ENCODE data around the gene HMMR. TPM values are rescaled to one million over a fixed set of nuclear protein-coding genes. Genes with fewer than 3 reads are reported as not detected.

Gene HMMR
- total and polyA plus RNA-seq, 9 of the 15 experiments (the other 6 are each of a cell fraction or from before 2014, with no cell fraction given): 74.9 to 133 (median 90.8) TPM

DNA sequence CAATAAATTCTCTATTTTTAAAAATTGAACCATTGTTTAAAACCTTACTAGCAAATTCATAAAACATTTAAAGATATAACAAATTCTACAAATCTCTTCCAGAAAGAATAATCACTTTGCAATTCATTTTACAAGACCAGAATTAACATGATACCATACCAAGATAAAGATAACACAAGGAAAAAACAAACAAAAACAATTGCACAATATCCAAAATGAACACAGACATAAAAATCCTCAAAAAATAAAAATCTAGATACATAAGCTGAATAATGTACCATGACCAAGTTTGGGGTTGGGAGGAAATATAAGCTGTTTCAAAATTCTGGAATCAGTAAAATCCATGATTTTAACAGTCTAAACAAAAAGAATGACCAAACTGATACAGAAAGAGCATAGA, 11.9 kb upstream of the HMMR start (continued):
- TF ChIP-seq, protein P1, sequence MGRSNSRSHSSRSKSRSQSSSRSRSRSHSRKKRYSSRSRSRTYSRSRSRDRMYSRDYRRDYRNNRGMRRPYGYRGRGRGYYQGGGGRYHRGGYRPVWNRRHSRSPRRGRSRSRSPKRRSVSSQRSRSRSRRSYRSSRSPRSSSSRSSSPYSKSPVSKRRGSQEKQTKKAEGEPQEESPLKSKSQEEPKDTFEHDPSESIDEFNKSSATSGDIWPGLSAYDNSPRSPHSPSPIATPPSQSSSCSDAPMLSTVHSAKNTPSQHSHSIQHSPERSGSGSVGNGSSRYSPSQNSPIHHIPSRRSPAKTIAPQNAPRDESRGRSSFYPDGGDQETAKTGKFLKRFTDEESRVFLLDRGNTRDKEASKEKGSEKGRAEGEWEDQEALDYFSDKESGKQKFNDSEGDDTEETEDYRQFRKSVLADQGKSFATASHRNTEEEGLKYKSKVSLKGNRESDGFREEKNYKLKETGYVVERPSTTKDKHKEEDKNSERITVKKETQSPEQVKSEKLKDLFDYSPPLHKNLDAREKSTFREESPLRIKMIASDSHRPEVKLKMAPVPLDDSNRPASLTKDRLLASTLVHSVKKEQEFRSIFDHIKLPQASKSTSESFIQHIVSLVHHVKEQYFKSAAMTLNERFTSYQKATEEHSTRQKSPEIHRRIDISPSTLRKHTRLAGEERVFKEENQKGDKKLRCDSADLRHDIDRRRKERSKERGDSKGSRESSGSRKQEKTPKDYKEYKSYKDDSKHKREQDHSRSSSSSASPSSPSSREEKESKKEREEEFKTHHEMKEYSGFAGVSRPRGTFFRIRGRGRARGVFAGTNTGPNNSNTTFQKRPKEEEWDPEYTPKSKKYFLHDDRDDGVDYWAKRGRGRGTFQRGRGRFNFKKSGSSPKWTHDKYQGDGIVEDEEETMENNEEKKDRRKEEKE (IDR thresholded peaks at IDR 0.05; ENCODE audit: borderline replicate concordance in 1 of 2, control insufficient read depth in 1 of 2, low read depth in 2 of 2, low read length in 1 of 2): no peak
- TF ChIP-seq ZNF75A (CRISPR knock-in tag; IDR thresholded peaks at IDR 0.05): no peak
- no peak for TF ChIP-seq HDAC6 (IDR thresholded peaks at IDR 0.05; ENCODE audit: low read depth, low read length)
- TF ChIP-seq ZNF407 (IDR thresholded peaks at IDR 0.05; ENCODE audit: low read depth): no peak
- TF ChIP-seq ZNF146 (CRISPR knock-in tag; IDR thresholded peaks at IDR 0.05; ENCODE audit: unreplicated experiment): no peak
- TF ChIP-seq RFX5 (IDR thresholded peaks at IDR 0.05; ENCODE audit: low read depth, low read length): no peak
- TF ChIP-seq XRCC5 (IDR thresholded peaks at IDR 0.05; ENCODE audit: low read depth, low read length): no peak
- TF ChIP-seq, protein P2, sequence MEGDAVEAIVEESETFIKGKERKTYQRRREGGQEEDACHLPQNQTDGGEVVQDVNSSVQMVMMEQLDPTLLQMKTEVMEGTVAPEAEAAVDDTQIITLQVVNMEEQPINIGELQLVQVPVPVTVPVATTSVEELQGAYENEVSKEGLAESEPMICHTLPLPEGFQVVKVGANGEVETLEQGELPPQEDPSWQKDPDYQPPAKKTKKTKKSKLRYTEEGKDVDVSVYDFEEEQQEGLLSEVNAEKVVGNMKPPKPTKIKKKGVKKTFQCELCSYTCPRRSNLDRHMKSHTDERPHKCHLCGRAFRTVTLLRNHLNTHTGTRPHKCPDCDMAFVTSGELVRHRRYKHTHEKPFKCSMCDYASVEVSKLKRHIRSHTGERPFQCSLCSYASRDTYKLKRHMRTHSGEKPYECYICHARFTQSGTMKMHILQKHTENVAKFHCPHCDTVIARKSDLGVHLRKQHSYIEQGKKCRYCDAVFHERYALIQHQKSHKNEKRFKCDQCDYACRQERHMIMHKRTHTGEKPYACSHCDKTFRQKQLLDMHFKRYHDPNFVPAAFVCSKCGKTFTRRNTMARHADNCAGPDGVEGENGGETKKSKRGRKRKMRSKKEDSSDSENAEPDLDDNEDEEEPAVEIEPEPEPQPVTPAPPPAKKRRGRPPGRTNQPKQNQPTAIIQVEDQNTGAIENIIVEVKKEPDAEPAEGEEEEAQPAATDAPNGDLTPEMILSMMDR (IDR thresholded peaks at IDR 0.05 in 2 of 3, conservative IDR thresholded peaks at IDR 0.05 in 1 of 3; ENCODE audit: insufficient read depth in 2 of 3, low read depth in 1 of 3, low read length in 3 of 3): no peak
- TF ChIP-seq TRIM28 (IDR thresholded peaks at IDR 0.05): no peak
- TF ChIP-seq ZBTB1 (CRISPR knock-in tag; IDR thresholded peaks at IDR 0.05; ENCODE audit: borderline replicate concordance, low read depth): no peak
- TF ChIP-seq ILF3 (IDR thresholded peaks at IDR 0.05; ENCODE audit: borderline replicate concordance): no peak
- TF ChIP-seq CEBPG (CRISPR knock-in tag; IDR thresholded peaks at IDR 0.05): no peak
- 0 out of 4 replicates have a peak, but pooled peaks of 1 of the 2 experiments have one; percentile 54 for TF ChIP-seq CEBPG (tag; conservative IDR thresholded peaks at IDR 0.05 in 1 of 2, IDR thresholded peaks at IDR 0.05 in 1 of 2)
- no peak for TF ChIP-seq THRAP3 (IDR thresholded peaks at IDR 0.05; ENCODE audit: borderline replicate concordance)
- TF ChIP-seq BDP1 (IDR thresholded peaks at IDR 0.05; ENCODE audit: insufficient read depth, insufficient read length): no peak

Measured in K562 (cell line).